ENCODE data around the gene STRBP.
"Not testable (repeated sequence)": the region's sequence is repeated elsewhere in the genome, so short reads cannot be mapped to it uniquely, and the experiment has no call there.

STRBP gene

DNA sequence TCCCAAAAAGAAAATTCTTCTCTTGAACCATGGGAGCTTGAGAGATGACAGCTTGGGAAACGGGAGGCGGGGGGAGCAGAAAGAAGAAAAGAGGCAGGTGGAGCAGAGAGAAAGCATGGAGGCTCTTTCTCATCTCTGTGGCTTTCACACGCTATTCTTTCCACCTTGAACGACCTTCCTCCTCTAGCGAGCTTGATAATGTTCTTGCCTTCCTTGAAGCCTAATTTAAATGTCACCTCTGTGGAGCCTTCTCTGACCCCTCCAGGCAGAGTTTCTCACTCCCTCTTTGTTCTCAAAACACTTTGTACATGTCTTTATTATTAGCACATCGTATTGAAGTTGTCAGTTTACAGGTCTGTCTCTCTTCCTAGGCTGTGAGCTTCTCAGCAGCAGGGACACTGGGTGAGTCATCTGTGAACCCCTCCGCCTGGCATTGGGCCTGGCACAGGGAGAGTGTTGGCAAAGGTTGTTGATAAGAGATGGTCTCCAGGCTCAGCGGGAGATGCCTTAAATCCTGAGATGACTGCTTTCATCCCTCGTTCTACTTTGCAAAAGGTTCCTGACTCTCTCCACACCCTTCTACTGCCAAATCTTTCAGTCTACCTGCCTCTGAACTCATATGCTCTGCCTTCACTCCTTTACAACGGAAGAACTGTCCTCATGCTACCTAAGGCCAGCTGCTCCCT is 14.1 kb upstream of the STRBP start:
- DNase-seq: no peak

DNA sequence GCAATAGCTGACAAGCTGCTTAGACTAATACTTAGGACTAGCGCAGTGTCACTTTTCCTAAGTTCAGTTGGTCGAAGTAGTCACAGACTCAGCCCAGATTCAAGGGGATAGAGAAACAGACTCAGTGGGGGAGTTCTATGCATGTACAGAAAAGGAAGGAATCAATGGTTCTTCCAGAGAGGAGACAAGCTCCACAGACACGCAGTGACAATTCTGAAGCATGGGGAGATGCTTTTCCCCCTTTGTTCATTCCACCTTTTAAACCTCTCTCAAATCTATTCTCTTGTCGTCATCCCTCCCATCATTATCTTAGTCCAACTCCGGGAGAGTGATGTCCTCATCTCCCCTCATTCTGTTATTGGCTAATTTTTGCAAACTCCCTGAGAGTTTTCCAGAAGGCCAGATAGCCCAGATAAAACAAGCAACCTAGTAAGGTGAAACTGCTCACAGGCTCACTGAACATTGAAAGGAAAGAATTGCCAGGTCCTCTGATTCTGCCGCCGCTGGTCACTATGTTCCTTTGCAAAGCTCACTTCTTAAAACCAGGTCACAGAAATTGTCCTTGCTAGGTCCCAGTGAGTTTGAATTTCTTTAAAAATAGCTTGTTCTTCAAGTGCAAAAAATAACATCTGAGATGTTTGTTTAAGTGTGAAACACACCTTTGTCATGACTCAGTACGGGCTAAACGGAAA is 13.4 kb upstream of the STRBP start:
- DNase-seq: no peak

DNA sequence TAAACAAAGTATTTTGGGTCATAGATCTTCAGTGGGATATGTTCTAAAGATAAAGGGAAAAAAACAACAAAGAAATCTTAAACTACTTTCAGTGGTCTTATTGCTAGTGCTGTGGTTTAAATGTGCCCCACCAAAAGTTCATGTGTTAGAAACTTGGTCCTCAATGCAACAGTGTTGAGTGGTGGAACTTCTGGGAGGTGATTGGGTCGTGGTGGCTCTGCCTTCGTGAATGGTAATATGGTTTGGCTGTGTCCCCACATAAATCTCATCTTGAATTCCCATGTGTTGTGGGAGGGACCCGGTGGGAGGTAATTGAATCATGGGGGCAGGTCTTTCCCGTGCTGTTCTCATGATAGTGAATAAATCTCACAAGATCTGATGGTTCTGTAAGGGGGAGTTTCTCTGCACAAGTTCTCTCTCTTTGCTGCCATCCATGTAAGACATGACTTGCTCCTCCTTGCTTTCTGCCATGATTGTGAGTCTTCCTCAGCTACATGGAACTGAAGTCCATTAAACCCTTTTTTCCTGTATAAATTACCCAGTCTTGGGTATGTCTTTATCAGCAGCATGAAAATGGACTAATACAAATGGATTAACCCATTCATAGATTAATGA is 10.6 kb upstream of the STRBP start:
- not testable (repeated sequence) for DNase-seq

DNA sequence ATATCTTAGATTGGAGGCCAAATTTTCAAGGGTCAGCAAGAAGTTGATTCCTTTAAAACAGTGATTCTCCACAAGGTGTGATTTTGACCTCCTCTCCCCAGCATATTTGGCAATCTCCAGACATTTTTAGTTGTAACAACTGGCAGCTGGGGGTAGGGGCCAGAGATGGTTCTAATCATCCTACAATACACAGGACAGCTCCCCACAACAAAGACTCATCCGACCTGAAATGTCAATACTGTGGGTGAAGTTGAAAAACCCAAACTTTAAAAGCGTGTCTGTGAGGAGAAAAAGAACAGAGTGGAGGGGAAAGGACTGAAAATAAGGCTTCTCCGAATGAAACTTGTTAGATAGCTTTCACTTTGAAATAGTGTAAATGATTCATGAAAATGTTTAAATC is 10.0 kb upstream of the STRBP start:
- DNase-seq: no peak

DNA sequence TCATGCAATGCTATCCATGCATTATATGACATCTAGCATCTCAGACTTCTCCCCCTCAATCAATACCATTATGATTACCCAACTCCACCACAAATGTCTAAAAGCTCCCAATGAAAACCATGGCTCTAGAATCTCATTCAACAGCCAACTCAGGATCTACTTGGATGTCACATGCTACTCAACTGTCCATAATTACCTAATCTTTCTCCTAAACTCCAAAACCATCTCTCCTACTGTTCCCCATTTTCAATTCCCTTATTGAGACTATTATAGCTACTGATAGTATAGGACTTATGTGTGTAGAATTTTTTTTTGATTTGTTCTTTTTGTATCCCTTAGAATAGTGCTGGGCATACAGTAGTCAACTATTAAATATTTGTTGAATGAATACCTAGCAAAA is 8.2 kb upstream of the STRBP start:
- no peak for DNase-seq

DNA sequence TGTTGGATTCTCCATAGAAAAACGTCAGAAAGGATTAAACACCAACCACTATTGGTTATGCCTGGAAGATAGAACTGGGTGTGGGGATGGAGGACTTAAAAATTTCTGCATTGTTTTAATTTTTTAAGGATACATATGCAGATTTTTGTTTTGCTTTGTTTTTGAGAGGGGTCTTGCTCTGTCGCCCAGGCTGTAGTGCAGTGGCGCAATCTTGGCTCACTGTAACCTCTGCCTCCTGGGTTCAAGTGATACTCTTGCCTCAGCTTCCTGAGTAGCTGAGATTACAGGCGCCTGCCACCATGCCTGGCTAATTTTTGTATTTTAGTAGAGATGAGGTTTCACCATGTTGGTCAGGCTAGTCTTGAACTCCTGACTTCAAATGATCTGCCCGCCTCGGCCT is 2.7 kb upstream of the STRBP start:
- not testable (repeated sequence) for DNase-seq

DNA sequence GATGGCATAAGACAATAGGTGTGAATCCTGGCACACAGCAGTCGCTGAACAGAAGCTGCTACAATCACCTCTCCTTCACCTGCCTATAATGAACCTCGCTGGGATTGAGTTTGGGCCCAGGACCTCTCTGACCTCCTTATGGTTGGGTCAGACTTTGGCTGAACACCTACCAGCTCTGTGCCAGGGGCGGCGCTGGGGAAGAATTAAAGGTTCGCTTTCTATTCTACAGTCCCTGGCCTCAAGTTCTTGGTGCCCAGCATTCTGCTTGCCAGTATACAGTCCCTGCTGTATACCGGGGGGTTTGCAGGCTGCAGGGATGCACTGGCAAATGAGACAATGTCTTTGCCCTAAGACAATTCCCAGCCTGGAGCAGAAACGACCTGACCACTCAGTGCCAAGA is 895 bp upstream of the STRBP start:
- no peak for DNase-seq

DNA sequence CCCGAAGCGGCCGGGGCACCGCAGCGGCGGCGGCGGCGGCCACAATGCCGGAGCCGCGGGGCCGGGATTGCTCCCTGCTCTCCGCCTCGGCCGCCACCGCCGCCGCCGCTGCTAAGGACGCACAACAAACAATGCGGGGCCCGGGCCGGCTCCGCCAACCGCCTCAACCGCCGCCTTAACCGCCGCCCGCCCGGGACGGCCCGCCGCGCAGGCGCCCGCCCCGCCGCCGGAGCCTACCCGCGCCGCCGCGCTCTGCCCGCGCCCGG is 254 bp downstream of the STRBP start:
- DNase-seq: no peak

DNA sequence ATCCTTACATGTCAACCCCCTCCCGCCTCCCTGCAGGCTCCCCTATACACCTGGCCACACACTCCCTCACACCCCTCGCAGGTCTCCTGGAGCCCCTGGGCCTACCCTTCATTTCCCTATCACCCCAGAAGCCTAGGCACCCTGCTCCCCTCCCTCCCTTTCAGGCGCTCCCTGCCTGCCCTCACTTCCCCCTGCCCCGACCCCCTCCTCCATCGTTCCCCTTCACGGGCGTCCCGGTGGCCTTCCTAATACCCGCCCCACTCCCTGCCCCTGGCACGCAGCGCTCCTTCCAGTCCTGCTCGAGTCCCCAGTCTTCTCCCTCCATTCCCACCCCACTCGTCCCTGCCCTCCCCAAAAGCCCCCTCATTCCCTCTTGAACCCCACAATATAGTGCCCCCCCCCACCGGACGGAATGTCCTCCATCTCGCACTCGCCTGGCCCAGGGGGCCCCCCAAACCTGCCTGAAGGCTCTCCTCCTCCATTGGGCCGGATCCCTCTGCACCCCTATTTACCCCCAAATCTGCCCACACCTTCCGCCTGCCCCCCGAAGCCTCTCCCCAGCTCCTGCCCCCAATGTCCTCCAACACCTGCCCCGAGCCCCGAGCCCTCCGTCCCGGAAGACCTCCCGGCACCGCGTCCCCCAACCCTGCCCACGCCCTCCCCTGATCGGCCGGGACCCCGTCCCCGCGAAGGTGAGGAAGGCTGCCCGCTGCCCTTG is 746 bp downstream of the STRBP start:
- no peak for DNase-seq

DNA sequence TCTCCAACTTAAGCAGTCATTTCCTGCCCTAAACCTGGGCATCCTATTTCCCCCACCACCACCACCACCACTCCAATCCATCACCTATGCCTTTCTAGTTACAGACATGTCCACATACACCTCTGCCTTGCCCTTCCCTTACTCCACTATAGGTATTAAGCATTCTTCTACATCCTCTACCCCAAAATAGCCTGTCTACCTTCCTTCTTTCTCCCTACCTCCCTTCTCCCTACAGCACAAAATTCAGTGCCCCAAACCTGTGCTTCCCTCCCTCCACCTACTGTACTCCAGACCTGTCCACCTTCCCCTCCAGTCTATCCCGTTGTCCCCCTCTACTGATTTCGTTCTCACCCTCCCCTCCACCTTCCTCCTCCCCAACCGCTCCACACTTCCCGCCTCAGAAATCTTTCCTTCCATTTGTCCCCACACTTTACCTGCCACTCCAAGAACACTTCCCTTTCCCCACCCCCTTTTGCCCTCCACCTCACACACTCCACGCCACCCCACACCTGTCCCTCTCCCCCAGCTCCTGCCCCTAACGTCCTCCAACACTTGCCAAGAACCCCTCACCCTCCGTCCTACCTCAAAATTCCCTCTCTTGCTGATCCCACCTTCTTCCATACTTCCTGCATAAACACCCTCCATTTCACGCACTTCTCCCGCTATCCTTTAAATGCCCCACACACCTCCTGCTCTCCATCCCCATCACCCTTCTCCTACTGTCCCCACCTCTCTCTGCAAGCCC is 1.6 kb downstream of the STRBP start:
- DNase-seq: no peak

DNA sequence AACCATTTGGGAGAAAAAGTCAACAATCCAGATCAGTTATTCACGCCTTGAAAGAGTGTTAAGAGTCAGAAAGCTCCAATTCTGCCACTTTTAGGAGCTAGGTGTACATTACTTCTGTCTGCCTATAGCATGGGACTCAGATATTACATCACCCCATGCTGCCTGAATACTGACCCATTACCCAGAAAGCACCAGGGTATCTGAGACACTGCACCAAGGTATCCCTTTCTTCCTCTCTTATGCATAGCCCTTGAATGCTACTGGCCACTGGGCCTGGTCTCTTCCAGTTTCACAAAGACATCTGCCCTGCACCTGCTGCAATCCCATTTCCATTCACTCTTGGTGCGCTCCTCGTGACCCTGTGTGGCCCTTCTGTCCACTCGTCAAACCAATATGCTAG is 2.6 kb downstream of the STRBP start:
- no peak for DNase-seq

DNA sequence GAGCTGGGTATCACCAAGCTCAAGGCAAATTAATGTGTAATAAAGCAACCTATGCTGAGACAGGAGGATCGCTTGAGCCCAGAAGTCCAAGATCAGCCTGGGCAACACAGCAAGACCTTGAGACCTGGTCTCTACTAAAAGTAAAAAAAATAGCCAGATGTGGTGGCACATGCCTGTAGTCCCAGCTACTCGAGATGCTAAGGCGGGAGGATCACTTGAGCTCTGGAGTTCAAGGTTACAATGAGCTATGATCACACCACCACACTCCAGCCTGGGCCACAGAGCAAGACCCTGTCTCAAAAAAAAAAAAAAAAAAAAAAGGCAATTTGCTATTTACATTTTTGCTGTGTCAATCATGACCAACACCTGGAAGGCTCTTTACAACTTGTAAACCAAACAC is 5.2 kb downstream of the STRBP start:
- DNase-seq: no peak

DNA sequence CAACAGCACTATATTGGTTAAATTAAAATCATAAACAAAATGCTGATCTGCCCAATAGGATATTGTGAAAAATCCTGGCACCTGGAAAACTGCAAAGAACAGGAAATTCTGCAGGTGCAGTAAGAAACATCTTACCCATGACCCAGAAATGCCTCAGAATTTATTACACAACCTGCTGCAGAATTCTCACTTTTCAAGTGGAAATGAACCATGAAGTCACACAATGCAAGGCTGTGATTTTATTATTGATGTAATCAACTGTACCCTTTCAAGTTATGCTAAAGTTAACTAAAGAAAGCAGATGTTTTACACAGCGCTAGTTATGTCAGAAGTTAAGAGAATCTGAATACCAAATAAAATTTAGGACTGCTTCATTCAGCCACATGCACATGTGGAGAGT is 6.0 kb downstream of the STRBP start:
- DNase-seq: no peak

DNA sequence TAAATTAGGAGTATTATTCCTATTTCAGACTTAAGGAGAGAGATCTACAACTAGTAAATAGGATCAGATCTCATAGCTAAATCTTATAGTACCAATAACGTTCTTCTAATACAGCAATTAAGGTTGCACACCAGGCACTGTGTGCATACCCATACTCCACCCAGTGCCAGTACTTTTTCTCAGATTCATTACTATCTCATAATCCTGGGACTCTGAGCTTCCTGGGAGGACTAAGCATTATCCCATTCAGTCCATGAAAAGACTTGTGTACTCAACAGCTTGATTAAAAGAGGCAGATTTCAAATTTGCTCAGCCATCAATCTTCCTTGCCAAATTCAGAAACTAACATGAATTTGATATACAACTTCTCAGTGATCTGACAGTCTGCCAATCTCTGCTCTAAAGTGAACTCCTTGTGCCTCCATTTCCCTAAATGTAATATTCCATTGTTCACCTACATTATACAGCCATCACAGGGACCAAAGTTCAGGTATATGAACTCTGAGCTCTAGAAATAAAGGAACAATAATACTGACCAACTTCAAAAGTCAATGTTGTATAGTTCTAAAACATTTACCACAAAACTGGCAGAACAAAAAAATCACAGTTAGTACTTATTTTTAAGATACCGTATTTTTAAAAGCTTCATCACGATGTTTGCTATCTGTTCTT is 7.2 kb downstream of the STRBP start:
- DNase-seq: no peak

DNA sequence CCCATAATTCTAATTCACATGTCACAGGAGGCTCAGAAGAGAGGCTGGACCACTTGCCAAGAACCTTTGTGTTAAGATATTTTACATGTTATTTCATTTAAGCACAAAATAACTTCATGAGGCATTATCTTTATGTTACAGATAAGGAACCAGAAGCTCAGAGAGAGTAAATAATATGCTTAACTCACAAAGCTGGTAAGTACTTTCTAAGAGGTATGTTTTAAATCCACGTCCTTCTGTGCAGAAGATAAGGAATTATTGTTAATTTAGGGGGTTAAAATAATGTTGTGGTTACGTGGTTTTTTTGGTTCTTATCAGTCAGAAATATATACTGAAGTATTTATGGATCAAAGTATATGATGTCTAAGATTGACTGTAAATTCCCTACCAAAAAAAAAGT is 8.0 kb downstream of the STRBP start:
- no peak for DNase-seq

DNA sequence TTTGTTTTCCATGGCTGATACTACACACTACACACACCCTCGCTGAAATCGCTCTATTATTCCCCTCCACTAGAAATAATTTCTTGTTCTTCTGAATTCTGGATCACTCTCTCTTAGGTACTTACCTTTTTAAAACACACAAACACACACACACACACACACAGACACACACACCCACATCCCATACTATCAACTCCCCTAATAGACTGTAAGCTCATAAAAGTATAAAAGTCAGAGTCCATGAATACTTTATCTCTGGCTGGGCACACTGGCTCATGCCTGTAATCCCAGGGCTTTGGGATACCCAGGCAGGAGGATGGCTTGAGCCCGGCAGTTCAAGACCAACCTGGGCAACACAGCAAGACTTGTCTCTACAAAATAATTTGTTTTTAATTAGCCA is 11.1 kb downstream of the STRBP start:
- no peak for DNase-seq

DNA sequence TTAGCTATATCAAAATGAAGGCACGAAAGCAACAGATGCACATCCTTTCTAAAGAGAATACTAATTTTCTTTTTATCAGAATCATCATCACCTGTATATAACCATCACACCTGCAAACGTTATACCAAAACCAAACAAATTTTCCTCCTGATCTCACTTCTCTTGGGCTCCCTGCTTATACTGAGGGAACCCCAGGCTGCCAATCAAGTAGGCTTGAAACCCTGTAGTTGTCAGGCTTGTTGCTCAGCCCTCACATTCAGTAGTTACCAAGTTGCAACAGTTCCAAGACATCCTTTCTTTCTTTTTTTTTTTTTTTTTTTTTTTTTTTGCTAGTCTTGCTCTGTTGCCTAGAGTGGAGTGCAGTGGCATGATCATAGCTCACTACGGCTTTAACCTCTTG is 12.7 kb downstream of the STRBP start:
- DNase-seq: no peak

DNA sequence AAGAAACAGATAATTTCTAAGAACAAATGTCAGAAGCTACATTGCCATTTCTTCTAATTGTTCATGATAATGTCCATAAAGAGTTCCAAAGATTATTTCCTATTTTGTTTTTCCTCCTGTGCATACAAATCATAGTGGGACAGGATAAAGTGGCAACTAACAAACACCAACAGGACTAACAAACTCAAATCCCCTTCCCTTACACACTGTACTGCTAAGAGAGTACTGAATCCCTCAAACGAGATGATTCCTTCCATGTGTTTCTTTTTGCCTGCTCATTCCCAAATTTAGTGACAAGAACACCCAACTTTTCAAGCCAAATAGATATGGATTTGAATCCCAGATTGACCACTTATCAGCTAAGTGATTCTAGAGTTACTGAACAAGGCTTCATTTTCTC is 15.2 kb downstream of the STRBP start:
- no peak for DNase-seq

DNA sequence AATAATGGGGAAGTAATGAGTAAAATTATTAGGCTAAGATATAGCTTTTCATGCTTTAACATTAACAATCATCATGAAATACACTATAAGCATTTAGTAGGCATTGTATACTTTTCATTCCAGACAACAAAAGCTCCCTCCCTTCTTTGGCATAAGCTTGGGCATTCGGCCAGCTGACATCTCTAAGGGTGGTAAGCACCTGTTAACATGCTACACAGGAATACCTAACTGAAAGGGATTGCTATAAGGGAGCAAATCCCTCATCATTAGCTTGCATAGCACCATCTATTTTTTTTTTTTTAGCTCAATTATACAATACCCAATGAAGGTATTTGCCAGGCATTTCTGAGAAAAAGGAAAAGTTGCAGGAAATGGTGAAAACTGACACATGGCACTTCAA is 16.6 kb downstream of the STRBP start:
- no peak for DNase-seq

DNA sequence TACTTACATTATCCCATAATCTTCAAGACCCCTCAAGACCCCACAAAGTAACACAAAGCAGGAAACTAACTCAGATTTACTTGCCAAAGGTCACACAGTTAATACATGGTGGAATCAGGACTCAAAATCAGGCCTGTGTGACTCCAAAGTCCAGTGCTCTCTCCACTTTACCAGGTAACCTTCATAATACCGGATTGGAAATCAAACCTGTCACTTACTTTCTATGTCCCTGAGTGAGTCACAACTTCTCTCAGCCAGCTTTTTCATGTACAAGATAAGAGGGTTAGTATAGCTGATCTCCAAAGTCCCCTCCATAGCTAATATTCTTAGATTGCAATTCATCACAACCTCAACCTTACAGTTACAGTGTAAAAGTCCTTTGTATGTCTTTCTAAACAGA is 17.1 kb downstream of the STRBP start:
- DNase-seq: no peak

DNA sequence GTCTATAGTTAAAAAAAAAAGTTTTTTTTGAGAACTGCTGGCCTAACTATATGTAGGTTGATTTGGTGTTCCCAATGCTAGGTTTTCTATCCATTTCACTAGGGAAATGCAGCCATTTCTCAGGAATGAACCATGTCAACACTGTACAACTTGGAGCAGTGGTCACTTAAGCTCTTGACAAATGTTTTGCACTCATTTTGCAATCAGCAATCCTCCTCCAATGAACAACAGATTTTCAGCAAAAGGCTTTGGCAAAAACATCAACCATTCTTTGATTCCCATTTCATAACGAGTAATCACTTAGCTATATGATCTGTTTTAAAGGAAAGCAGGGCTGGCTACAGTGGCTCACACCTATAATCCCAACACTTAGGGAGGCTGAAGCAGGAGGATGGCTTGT is 17.9 kb downstream of the STRBP start:
- DNase-seq: no peak

DNA sequence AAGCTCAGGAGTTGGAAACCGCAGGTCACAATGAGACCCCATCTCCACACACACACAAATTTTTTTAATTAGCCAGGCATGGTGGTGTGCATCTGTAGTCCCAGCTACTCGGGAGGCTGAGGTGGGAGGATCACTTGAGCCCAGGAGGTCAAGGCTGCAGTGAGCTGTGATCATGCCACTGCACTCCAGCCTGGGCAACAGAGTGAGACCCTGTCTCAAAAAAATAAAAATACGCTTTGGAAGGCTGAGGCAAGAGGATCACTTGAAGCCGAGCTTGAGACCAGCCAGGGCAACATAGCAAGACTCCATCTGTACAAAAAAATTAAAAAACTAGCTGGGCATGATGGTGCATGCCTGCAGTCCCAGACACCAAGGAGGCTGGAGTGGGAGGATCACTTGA is 19.2 kb downstream of the STRBP start:
- not testable (repeated sequence) for DNase-seq

DNA sequence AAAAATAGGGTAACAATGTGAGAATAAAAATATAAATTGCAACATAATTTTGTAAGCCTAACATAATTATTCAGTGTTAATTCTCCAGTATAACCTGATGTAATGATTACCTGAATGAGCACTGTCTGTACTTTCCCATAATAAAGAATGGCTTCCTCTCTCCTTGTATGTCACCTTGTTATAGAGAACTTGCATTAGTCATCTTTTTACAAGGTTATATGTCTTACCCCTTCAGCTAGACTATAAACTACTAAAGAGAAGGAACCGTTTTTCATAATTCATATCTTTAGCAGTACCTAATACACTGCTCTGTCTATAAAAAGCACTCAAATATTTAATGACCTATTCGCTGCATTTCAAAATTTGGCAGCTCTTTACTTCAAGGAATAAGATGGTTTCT is 19.8 kb downstream of the STRBP start:
- no peak for DNase-seq

Data from CD4-positive, alpha-beta T cell treated with Interleukin-4 for 4 hours (primary cell).